Stimulated activated CD4-positive, alpha-beta T cell treated with anti-CD3 and anti-CD28 coated beads, Interleukin-12 subunit alpha, Interleukin-12 subunit beta, amount 100 ng/mL, for 4 hours (primary cell): Measurements from ENCODE around the gene ING4.
A peak's percentile ranks its signal among the peaks of the same experiment; 100 is the strongest.
"Not testable (repeated sequence)": the region's sequence is repeated elsewhere in the genome, so short reads cannot be mapped to it uniquely, and the experiment has no call there.

Experiments
- DNase-seq: peaks from one replicate; pipeline ENCODE4 v3.0.0-alpha.2; 2020

The ING4 gene

GRCh38 chr12:6662906-6663742 is at the start of gene ING4:
Gene ING4 (minus strand): TSS chr12:6663119. CDS start chr12:6663101, 18 bp downstream.
- DNase-seq, result peak; percentile 86

GRCh38 chr12:6708960-6709394 is 46.1 kb upstream of the ING4 start:
- no peak for DNase-seq

- DNase-seq, result not testable (repeated sequence)
These were observed 45.4 kb upstream of the ING4 start for GRCh38 chr12:6708351-6708750.

GRCh38 chr12:6703631-6704030 is 40.7 kb upstream of the ING4 start:
- DNase-seq, result no peak

GRCh38 chr12:6701078-6701768 is 38.3 kb upstream of the ING4 start:
- DNase-seq, result no peak

- DNase-seq, result peak; percentile 51
These were observed 37.7 kb upstream of the ING4 start, which contains the start of gene PIANP for GRCh38 chr12:6700646-6701051. Gene PIANP (minus strand): TSS chr12:6700815. CDS start chr12:6698061, 2,754 bp downstream.

- no peak for DNase-seq
These were observed 37.2 kb upstream of the ING4 start for GRCh38 chr12:6699989-6700645.

- no peak for DNase-seq
These were observed 36.5 kb upstream of the ING4 start for GRCh38 chr12:6699259-6699988.

GRCh38 chr12:6698352-6699046 is 35.6 kb upstream of the ING4 start:
- no peak for DNase-seq

- no peak for DNase-seq
These were observed 34.8 kb upstream of the ING4 start for GRCh38 chr12:6697584-6698351.

- no peak for DNase-seq
These were observed 34.0 kb upstream of the ING4 start for GRCh38 chr12:6696690-6697583.

GRCh38 chr12:6695313-6696045 is 32.6 kb upstream of the ING4 start:
- no peak for DNase-seq

- no peak for DNase-seq
These were observed 31.8 kb upstream of the ING4 start for GRCh38 chr12:6694701-6695100.

- DNase-seq, result no peak
These were observed 31.0 kb upstream of the ING4 start for GRCh38 chr12:6693832-6694355.

- DNase-seq, result no peak
These were observed 30.0 kb upstream of the ING4 start for GRCh38 chr12:6692888-6693287.

- no peak for DNase-seq
These were observed 28.6 kb upstream of the ING4 start for GRCh38 chr12:6691473-6691872.

GRCh38 chr12:6688999-6689882 is 26.3 kb upstream of the ING4 start, which contains the start of gene ZNF384:
Gene ZNF384 (minus strand): TSS chr12:6689375. CDS start chr12:6679520, 9,855 bp downstream.
- peak; percentile 87 for DNase-seq

- DNase-seq, result no peak
These were observed 25.7 kb upstream of the ING4 start for GRCh38 chr12:6688543-6688998.
